HepG2 (cell line): ENCODE data around the gene GPR62. TPM values are rescaled to one million over a fixed set of nuclear protein-coding genes. Genes with fewer than 3 reads are reported as not detected.
A peak's percentile ranks its signal among the peaks of the same experiment; 100 is the strongest.

ENCODE experiments used
- ARID2 ChIP-seq: sonication (generic); formaldehyde crosslinking; IDR thresholded peaks from 2 replicates; pipeline ENCODE4 v1.8.1; 2022; ENCODE audit warnings: mild to moderate bottlenecking, missing genetic modification reagents, borderline replicate concordance
- ASH2L ChIP-seq: fragments of 300-600, 200-600 bp; sonication (generic); IDR thresholded peaks from 2 replicates; pipeline ENCODE4 v1.7.0; 2017; ENCODE audit warnings: low read depth, mild to moderate bottlenecking, moderate library complexity, mixed read lengths, low read length; ENCODE audit not compliant: insufficient read length
- ATRX ChIP-seq: sonication (generic); formaldehyde crosslinking; IDR thresholded peaks from 2 replicates; pipeline ENCODE4 v1.4.0; 2020; ENCODE audit warnings: missing genetic modification reagents, borderline replicate concordance
- CENPX ChIP-seq: sonication (generic); formaldehyde crosslinking; IDR thresholded peaks from 2 replicates; pipeline ENCODE4 v1.9.0; 2021; ENCODE audit warnings: mild to moderate bottlenecking, missing genetic modification reagents, moderate library complexity
- DMAP1 ChIP-seq: IDR thresholded peaks from 2 replicates; pipeline ENCODE4 v1.6.1; 2016
- FOXC1 ChIP-seq: sonication (generic); formaldehyde crosslinking; IDR thresholded peaks from 2 replicates; pipeline ENCODE4 v1.8.0; 2022; ENCODE audit warnings: mild to moderate bottlenecking, missing genetic modification reagents, borderline replicate concordance
- GRHL1 ChIP-seq: sonication (generic); formaldehyde crosslinking; conservative IDR thresholded peaks from 2 replicates; pipeline ENCODE4 v1.8.0; 2022; ENCODE audit warnings: missing genetic modification reagents
- RFXANK ChIP-seq: IDR thresholded peaks from 2 replicates; pipeline ENCODE4 v1.6.1; 2016
- SMAD1 ChIP-seq: sonication (generic); formaldehyde crosslinking; IDR thresholded peaks from 2 replicates; pipeline ENCODE4 v1.4.0; 2020; ENCODE audit warnings: missing genetic modification reagents, low read depth, mild to moderate bottlenecking, borderline replicate concordance
- SOX5 ChIP-seq: IDR thresholded peaks from 2 replicates; pipeline ENCODE4 v1.6.1; 2016; ENCODE audit warnings: borderline replicate concordance
- TRIM24 ChIP-seq: sonication (generic); formaldehyde crosslinking; IDR thresholded peaks from 2 replicates; pipeline ENCODE4 v1.8.0; 2022; ENCODE audit warnings: mild to moderate bottlenecking, missing genetic modification reagents
- ZBTB1 ChIP-seq: sonication (generic); formaldehyde crosslinking; IDR thresholded peaks from 2 replicates; pipeline ENCODE4 v1.4.0; 2020; ENCODE audit warnings: missing genetic modification reagents, borderline replicate concordance
- ZBTB20 ChIP-seq: sonication (generic); formaldehyde crosslinking; IDR thresholded peaks from 2 replicates; pipeline ENCODE4 v1.8.1; 2023; ENCODE audit warnings: missing genetic modification reagents, low read depth, mild to moderate bottlenecking, borderline replicate concordance
- ZNF260 ChIP-seq: sonication (generic); formaldehyde crosslinking; IDR thresholded peaks from 2 replicates; pipeline ENCODE4 v1.4.0; 2020; ENCODE audit warnings: missing genetic modification reagents, low read depth, mild to moderate bottlenecking, borderline replicate concordance
- ZNF292 ChIP-seq: sonication (generic); formaldehyde crosslinking; IDR thresholded peaks from 2 replicates; pipeline ENCODE4 v1.8.1; 2022; ENCODE audit warnings: mild to moderate bottlenecking, low read depth, missing genetic modification reagents, borderline replicate concordance
- ZNF484 ChIP-seq: sonication (generic); formaldehyde crosslinking; IDR thresholded peaks from 2 replicates; pipeline ENCODE4 v1.5.1; 2020; ENCODE audit warnings: mild to moderate bottlenecking, low read depth, missing genetic modification reagents, borderline replicate concordance
- ZNF570 ChIP-seq: sonication (generic); formaldehyde crosslinking; IDR thresholded peaks from 2 replicates; pipeline ENCODE4 v1.4.0; 2020; ENCODE audit warnings: mild to moderate bottlenecking, missing genetic modification reagents, borderline replicate concordance
- ZNF589 ChIP-seq: sonication (generic); formaldehyde crosslinking; conservative IDR thresholded peaks from 2 replicates; pipeline ENCODE4 v1.8.0; 2022; ENCODE audit warnings: mild to moderate bottlenecking, moderate library complexity, missing genetic modification reagents
- ZNF670 ChIP-seq: sonication (generic); formaldehyde crosslinking; IDR thresholded peaks from 2 replicates; pipeline ENCODE4 v1.8.0; 2022; ENCODE audit warnings: mild to moderate bottlenecking, missing genetic modification reagents, borderline replicate concordance
- ZNF709 ChIP-seq: sonication (generic); formaldehyde crosslinking; IDR thresholded peaks from 2 replicates; pipeline ENCODE4 v1.5.0; 2020; ENCODE audit warnings: mild to moderate bottlenecking, missing genetic modification reagents
- ZNF891 ChIP-seq: sonication (generic); formaldehyde crosslinking; IDR thresholded peaks from 2 replicates; pipeline ENCODE4 v1.5.0; 2020; ENCODE audit warnings: mild to moderate bottlenecking, missing genetic modification reagents
- polyA plus RNA-seq, 8 experiments: library from polyadenylated mRNA; depleted of rRNA in 3 of 8; stranded (reverse) in 7 of 8; unstranded in 1 of 8; fragments of >200 nt; fragmentation: Illumina TruSeq in 4 of 8; extraction: Trizol in 4 of 8; gene quantifications; 2 replicates each; pipeline versions ENCODE4 v1.2.1 to v1.2.3, GENCODE V29; 2011 to 2016; ENCODE audit warnings: low read depth in 4 of 8, missing spikeins in 1 of 8, mixed read lengths in 1 of 8; ENCODE audit not compliant: insufficient read depth in 1 of 8
- total RNA-seq, 5 experiments: library from RNA; depleted of rRNA; stranded (reverse); fragments of >200 nt; fragmentation: Illumina TruSeq; extraction: Trizol; gene quantifications; 2 replicates each; pipeline ENCODE4 v1.2.3, GENCODE V29; 2016; ENCODE audit warnings: low read depth in 1 of 5
- TF ChIP-seq, protein P1 (sequence below), 2 experiments: IDR thresholded peaks; 2 replicates each; pipeline ENCODE4 v1.6.1; 2011 to 2012; ENCODE audit warnings: low read length in 2 of 2, borderline replicate concordance in 1 of 2, low read depth in 1 of 2, mild to moderate bottlenecking in 1 of 2, moderate library complexity in 1 of 2
- TF ChIP-seq, protein P2 (sequence below): sonication (generic); formaldehyde crosslinking; IDR thresholded peaks from 2 replicates; pipeline ENCODE4 v1.5.0; 2020; ENCODE audit warnings: mild to moderate bottlenecking, missing genetic modification reagents

The GPR62 gene
- total and polyA plus RNA-seq, 2 of the 13 experiments (the other 11 are each of a cell fraction or from before 2014, with no cell fraction given), result not detected

GRCh38 chr3:51941798-51942602 is 13.2 kb upstream of the GPR62 start, which contains the start of the genes PARP3 and RRP9 (continued):
- TF ChIP-seq, protein P1, sequence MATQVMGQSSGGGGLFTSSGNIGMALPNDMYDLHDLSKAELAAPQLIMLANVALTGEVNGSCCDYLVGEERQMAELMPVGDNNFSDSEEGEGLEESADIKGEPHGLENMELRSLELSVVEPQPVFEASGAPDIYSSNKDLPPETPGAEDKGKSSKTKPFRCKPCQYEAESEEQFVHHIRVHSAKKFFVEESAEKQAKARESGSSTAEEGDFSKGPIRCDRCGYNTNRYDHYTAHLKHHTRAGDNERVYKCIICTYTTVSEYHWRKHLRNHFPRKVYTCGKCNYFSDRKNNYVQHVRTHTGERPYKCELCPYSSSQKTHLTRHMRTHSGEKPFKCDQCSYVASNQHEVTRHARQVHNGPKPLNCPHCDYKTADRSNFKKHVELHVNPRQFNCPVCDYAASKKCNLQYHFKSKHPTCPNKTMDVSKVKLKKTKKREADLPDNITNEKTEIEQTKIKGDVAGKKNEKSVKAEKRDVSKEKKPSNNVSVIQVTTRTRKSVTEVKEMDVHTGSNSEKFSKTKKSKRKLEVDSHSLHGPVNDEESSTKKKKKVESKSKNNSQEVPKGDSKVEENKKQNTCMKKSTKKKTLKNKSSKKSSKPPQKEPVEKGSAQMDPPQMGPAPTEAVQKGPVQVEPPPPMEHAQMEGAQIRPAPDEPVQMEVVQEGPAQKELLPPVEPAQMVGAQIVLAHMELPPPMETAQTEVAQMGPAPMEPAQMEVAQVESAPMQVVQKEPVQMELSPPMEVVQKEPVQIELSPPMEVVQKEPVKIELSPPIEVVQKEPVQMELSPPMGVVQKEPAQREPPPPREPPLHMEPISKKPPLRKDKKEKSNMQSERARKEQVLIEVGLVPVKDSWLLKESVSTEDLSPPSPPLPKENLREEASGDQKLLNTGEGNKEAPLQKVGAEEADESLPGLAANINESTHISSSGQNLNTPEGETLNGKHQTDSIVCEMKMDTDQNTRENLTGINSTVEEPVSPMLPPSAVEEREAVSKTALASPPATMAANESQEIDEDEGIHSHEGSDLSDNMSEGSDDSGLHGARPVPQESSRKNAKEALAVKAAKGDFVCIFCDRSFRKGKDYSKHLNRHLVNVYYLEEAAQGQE (IDR thresholded peaks at IDR 0.05; ENCODE audit: borderline replicate concordance in 1 of 2, low read depth in 1 of 2, low read length in 2 of 2), result peak in 1 of 2 experiments; percentile 36; a peak in 1 of 4 replicates
- TF ChIP-seq, protein P2, sequence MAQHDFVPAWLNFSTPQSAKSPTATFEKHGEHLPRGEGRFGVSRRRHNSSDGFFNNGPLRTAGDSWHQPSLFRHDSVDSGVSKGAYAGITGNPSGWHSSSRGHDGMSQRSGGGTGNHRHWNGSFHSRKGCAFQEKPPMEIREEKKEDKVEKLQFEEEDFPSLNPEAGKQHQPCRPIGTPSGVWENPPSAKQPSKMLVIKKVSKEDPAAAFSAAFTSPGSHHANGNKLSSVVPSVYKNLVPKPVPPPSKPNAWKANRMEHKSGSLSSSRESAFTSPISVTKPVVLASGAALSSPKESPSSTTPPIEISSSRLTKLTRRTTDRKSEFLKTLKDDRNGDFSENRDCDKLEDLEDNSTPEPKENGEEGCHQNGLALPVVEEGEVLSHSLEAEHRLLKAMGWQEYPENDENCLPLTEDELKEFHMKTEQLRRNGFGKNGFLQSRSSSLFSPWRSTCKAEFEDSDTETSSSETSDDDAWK, result no peak
- TF ChIP-seq ZBTB20 (CRISPR knock-in tag) (peak; percentile 74; the same call in 1 of the 2 replicates), DMAP1 (CRISPR knock-in tag) (peak; percentile 70), FOXC1 (CRISPR knock-in tag) (no peak; the same call in none of the 2 replicates), ZNF484 (0 out of 2 replicates have a peak, but pooled peaks have one; percentile 39), ZNF260 (CRISPR knock-in tag) (no peak), ZNF570 (no peak), ASH2L (peak; percentile 67), SOX5 (peak; percentile 52), TRIM24 (no peak), GRHL1 (CRISPR knock-in tag) (no peak), ZNF589 (CRISPR knock-in tag) (no peak), ZNF709 (CRISPR knock-in tag) (peak; percentile 91; the same call in 1 of the 2 replicates), ARID2 (CRISPR knock-in tag) (no peak), ZNF670 (no peak), CENPX (CRISPR knock-in tag) (no peak), SMAD1 (CRISPR knock-in tag) (peak; percentile 91; the same call in 1 of the 2 replicates), ZNF292 (CRISPR knock-in tag) (peak; percentile 90), ATRX (no peak), ZNF891 (CRISPR knock-in tag) (no peak), ZBTB1 (no peak), RFXANK (CRISPR knock-in tag) (no peak; the same call in 1 of the 2 replicates)
